NCI-H2227 (cell line): ENCODE data around the gene GTSE1.
"Not testable (repeated sequence)": the region's sequence is repeated elsewhere in the genome, so short reads cannot be mapped to it uniquely, and the experiment has no call there.

Experiments used
- DNase-seq: peaks from one replicate; lab custom pipeline; 2025; ENCODE audit not compliant: unreplicated experiment; lab: John Stamatoyannopoulos, UW

Gene GTSE1

DNA sequence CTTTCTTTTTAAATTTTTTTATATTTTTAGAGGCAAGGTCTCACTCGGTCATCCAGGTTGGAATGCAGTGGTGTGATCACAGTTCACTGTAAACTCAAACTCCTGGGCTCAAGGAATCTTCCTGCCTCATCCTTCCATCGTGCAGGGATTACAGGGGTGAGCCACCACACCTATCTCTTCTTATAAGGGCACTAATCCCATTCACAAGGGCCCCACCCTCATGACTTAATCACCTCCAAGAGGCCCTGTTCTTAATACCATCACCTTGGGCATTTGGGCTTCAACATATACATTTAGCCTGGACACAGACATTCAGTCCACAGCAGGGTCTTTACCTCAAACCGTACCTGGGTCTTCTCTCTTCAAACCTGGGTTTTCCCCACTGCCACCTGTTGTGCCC is 4.5 kb upstream of the GTSE1 start:
- DNase-seq: no peak

DNA sequence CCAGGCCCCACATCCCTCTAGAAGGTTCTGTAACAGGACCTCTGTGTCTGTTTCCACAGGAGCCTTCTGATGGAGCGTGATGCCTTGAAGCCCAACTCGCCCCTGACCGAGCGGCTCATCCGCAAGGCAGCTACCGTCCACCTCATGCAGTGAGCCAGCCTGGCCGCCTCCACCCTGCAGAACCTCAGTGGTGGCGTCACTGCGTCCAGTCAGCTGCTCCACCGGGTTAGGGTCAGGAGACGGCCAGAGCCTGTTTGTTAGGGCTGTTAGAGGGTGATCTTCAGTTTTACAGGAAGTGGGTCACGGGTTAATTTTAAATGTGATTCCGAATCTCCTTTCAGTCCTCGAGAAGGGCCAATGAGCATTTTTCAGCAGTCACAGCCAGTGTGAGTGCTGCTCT is 3.9 kb upstream of the GTSE1 start:
- DNase-seq: no peak

DNA sequence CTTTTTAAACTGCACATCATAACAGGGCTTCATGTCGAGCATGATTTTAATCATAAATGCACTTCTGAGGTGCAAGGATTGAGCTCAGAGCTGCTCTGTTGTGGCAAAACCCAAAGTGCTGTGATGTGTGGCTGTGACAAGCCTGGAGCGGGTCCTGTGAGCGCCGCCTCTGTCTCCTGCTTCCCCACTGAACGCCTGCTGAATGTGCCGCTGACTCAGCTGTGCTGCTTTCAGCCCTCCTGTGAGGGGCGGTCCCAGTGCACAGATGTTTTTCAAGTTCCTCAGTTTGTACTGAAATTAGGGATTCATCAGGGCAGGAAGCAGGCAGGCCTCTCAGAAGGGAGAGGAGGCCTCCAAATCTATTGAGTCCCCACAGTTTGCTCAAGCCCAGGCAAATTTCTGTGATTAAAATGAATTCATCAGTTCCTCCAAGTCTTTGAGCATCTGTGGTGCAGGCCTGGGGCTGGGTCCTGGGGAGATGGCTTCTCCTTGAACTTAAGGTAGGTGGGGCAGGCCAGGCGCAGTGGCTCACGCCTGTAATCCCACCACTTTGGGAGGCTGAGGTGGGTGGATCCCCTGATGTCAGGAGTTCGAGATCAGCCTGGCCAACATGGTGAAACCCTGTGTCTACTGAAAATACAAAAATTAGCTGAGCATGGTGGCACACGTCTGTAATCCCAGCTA is 3.0 kb upstream of the GTSE1 start:
- DNase-seq: peak; percentile 5

DNA sequence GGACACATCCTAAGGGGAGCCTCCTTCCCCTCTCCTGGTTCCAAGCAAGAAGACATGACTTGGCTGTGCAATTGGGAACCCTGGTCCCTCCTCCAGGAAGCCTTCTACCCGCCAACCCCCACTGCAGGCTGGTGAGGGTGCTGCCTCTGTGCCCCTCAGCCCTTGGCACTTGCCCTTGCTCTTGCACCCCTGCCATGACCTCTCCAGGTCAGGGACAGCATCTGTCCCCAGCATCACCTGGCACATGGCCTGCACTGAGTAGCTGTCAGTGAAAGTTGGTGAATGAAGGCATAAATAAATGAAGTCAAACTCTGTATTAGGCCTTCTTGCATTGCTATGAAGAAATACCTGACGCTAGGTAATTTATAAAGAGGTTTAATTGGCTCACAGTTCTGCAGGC is 1.9 kb upstream of the GTSE1 start:
- no peak for DNase-seq

DNA sequence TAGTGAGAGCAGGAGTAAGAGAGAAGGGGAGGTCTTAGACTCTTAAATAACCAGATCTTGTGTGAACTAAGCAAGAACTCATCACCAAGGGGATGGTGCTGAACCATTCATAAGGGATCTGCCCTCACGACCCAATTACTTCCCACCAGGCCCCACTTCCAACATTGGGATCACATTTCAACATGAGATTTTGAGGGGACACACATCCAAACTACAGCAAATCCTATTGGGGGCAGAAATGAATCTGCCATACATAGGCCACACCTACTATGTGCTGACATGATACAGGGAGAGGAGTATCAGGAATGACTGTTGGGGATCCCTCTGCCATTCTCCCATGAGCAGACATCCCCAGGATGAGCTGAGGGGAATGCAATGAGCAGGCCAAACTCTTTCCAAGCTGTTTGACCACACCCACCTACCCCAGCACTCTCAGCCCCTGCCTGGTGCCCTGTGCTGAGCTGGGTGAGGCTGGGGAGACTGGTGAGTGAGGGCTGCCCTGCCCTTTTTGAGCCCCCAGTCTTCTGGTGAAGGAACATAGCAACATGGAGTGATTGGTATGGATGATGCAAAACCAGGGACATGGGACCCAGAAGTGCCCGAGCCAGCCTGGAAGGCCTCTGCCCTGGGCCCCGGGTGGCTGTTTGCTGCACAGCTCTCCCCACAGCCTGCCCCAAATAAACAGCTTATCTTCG is 1.2 kb upstream of the GTSE1 start:
- DNase-seq: no peak

DNA sequence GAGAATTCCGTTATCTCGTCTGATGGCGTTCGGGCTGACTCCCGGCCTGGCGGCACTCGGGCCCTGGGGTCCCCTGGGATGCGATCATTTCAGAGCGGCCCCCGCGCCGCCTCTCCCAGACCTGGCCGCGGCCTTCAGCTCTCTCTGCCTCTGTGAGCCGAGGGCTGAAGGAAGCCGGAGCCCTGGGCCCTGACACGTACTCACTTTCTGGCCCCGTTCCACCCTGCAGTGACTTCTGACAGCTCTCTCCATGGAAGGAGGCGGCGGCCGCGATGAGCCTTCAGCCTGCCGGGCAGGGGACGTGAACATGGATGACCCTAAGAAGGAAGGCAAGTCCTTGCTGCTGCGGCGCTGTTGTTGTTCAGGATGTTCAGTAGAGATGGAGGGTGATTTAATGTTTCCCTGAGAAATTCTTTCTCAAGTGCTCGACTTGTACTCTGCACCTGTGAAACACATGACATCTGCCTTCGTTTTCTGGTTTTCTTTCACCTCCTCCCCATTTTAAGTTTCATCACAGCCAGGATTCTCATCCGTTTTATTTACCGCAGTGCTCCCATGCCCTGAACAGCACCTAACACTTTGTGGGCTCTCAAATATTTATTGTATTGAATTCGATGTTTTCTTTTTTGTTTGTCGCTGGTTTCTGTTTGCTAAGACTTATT is 612 bp downstream of the GTSE1 start:
- no peak for DNase-seq

DNA sequence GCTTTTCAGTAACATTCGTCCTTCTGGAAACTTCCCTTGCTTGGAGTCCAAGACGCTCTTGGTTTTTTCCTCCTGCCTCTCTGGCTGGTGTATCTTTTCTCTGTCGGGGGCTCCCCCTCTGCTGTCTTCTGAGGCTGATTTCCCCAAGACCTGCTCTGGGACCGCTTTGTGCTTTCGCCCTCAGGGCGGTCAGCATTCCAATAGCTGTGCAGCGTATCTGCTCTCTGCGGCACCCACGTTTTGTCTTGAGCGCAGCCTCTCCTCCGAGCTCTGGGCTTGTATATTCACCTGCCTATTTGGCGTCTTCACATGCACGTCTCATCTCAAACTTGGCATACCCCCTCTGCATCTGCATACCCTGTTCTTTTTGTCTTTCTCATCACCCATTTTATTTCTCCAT is 2.4 kb downstream of the GTSE1 start:
- no peak for DNase-seq

DNA sequence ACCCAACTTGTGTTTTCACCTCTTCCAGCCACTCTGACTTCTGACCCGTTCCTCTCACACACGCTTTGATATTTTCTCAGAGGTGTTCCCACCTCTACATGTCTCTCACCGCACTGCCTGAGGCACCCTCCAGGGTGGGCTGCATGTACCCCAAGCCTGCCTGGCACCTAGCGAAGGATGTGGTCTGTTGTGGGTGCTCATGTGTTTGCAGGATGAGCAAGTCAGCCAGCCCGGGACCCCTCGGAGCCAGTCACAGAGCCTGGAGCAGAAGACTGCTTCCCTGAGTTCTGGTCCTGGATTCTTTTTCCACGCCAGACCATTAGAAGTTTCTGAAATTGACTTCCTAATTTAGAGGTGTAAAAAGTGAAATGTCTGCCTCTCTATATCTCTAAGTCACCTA is 3.8 kb downstream of the GTSE1 start:
- no peak for DNase-seq

DNA sequence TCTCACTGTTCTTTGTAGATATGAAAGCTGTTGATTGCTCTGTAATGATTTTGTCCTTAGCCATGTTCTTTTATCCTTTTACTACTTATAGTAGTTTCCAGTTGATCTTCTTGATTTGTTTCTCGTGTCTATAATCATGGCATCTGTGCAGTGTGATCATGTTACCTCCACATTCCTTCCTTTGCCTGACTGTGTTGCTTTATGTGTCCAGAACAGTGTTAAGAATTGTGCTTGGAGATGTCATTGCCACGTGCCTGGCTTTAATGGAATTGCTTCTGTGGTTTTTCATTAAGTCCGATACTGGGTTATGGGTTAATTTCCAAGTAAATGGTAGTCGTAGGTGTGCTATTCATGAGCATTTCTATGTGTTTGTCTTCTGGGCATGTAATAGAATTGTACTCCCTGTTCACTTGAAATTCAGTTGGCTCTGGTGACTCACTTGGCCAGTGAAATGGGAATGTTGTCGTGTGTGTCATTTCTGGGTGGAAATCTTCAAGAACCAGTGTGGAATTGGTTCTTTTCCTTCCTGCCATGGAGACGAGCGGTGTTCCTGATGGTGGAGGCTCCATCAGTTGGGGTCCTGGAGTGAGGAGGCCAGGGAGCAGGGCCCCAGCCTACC is 6.8 kb downstream of the GTSE1 start:
- no peak for DNase-seq

DNA sequence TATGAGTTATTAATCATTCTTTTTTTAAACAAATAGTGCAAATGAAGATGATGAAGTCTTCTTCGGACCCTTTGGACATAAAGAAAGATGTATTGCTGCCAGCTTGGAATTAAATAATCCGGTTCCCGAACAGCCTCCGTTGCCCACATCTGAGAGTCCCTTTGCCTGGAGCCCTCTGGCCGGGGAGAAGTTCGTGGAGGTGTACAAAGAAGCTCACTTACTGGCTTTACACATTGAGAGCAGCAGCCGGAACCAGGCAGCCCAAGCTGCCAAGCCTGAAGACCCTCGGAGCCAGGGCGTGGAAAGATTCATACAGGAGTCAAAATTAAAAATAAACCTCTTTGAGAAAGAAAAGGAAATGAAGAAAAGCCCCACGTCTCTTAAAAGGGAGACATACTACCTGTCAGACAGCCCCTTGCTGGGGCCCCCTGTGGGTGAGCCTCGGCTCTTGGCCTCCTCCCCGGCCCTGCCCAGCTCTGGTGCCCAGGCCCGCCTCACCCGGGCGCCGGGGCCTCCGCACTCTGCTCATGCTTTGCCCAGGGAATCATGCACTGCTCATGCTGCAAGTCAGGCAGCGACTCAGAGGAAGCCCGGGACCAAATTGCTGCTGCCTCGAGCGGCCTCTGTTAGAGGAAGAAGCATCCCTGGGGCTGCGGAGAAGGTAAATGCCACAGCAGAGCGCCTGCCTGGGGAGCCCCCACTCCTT is 11.8 kb downstream of the GTSE1 start:
- DNase-seq: no peak

DNA sequence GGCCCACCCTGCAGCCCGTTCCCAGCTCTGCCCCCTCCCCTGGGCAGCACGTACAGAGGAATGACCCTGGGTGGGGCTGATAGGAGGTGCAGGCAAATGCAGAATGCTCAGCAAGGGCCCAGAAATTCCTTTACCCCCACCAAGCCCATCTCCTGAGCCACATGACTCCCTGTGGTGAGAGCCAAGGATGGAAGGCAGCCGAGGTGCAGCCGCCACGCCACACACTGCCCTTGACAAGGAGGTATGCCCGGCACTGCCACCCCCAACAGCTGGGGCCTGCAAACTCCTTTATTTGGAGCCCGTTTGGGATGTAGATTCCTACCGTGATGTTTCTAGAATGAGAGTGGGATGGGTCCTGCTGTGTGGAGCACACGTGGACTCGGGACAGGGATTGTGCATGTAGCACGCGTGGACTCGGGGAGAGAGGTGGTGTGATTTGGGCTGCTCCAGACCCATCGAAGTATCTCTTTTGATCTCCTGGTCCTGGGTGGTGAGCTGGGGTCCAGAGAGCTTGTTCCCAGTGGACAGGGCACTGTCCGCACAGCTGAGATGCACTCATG is 12.9 kb downstream of the GTSE1 start:
- no peak for DNase-seq

DNA sequence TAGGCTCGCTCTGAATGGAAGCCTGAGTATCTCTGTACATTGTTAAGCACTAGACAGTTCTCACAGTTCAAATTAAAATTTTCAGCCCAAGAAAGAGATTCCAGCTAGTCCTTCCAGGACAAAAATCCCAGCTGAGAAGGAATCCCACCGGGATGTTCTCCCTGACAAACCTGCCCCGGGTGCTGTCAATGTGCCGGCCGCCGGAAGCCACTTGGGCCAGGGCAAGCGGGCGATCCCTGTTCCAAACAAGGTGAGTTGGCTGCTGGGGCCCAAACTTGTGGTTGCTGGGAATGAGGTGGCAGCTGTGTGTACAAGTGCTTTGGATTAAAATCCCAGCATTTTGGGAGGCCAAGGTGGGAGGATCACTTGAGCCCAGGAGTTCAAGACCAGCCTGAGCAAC is 15.4 kb downstream of the GTSE1 start:
- no peak for DNase-seq

DNA sequence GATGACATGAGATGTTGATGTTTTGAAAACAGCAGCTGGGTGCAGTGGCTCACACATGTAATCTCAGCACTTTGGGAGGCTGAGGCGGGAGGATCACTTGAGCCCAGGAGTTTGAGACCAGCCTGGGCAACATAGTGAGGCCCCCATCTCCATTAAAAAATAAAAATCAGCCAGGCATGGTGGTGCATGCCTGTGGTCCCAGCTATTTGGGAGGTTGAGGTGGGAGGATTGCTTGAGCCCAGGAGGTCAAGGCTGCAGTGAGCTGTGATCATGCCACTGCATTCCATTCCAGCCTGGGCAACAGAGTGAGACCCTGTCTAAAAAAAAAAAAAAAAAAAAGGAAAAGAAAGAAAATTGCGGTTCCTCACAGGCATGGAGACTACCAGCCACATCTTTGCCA is 16.2 kb downstream of the GTSE1 start:
- DNase-seq: not testable (repeated sequence)

DNA sequence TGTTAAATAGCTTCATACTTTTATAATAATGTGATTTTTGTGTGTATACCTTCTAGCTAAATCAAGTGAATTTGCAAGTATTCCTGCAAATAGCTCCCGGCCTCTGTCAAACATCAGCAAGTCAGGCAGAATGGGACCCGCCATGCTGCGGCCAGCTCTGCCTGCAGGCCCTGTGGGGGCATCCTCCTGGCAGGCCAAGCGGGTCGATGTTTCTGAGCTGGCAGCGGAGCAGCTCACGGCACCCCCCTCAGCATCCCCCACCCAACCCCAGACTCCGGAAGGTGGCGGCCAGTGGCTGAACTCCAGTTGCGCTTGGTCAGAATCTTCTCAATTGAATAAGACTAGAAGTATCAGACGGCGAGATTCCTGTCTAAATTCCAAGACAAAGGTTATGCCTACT is 19.3 kb downstream of the GTSE1 start:
- no peak for DNase-seq

DNA sequence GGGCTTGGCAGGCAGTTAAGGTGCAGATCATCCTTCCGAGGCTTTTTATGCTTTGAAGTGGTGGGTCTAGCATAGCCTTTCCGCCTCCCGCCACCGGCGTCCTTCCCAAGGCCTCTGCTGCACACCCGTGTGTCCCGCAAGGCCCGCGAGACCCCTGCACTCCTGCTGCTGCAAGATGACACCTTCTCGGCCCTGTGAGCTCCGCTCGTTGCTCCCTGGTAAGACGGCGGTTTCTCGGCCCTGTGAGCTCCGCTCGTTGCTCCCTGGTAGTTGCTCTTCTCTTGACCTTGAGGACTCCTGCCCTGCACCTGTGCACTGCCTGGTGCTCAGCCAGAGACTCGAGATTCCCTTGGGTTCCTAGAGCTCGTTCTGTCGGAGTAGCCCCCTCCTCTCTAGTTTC is 21.0 kb downstream of the GTSE1 start:
- no peak for DNase-seq

DNA sequence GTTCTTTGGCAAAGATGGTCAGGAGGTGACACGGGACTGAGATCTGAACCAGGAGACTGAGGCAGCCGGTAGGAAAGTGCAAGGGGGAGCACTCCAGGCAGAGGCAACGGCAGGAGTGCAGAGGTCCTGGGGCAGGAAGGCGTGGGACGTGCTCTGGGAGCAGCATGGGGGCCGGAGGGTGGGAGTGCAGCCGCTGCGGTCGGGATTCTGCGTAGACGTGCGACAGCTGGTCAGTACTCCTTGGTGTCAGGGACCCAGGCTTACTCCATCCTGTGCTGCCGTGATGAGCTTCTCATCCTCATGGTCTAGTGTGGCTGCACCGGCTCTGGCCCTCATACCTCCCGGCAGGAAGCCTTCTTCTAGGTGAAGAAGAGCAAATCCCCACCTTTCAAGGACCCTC is 21.9 kb downstream of the GTSE1 start:
- no peak for DNase-seq

DNA sequence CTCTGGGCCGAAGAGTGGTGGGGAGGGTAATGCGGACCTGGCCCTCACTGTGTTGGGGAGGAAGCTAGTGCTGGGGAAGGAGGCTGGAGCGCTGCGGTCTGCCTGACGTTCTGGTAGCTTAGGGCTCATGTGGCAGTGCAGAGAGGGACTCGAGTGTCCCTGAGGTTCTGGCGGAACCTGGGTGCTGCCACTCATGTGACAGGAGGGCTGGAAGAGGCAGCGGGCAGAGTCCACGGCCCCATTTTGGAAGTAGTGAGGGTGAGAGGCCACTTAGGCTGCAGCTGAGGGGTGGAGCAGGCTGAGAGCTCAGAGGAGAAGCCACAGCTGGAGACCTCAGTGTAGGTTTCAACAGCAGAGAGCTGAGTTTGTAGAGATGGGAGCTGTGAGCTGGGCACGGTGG is 22.6 kb downstream of the GTSE1 start:
- DNase-seq: no peak

DNA sequence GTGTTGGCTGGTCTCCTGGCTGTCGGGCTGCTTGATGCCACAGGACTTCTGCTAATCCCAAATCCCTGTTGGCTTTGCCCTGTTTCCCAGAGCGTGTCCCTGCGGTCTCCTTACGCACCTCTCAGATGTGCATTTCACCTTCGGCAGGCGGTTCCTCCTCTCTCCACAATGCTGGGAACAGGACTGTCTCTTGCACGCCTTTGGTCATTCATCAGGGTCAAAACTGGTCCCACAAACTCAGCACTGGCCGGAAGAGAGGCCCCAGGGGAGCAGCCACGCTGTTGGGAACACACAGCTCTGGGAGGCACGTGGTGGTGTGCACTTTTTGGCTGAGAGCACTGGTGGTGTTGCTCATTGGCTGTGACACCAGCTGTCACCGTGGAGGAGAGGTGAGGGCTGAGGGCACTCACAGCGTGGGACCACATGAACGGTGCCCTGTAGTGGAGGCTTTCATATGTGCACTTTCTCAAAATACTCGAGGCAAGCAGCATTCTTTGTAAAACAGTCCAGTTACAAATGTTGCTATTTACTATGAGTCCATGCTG is 23.6 kb downstream of the GTSE1 start:
- no peak for DNase-seq

DNA sequence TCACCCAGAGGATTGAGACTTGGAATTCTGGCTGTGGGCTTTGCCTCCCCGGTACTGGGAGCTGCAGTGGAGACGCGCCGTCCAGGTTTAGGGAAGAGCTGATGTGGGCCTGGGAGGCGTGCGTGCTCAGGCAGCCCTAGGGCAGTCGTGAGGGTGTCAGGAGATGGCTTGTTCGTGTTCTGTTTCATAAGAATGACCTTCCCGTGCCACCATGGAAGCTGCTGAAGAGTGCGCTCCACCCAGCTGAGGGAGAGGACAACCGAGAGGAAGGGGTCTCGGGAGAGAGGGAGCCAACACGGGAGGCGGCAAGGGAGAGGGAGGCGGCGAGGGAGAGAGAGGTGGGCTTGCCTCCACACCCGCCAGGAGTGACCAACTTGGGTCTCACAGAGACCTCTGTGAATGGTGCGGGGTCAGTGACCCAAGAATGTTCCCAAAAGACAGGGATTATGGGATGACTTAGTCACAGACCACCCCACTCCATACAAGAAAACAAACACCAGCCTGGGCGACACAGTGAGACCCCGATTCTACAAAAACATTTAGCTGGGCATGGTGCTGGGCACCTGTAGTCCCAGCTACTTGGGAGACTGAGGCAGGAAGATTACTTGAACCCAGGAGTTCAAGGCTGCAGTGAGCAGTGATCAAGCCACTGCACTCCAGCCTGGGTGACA is 24.2 kb downstream of the GTSE1 start:
- no peak for DNase-seq

DNA sequence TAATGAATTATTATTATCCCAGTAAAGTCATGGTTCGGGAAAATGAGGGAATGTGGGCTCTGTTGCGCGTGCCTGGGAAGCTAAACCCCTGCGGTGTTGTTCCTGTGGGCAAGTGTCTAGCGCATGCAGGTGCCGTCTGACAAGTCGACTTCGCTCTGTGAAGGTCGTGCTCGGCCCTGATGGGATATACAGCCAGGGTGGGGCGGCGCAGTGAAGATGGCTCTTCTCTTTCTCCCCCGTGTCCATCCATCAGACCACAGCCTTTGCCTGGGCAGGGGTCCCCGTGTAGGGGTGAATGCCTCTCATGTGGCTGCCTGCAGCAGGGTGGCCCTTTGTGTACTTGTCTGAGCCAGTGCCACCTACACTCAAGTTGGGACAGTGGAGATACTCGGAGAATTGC is 26.0 kb downstream of the GTSE1 start:
- DNase-seq: no peak
